ENCODE measurements around the gene ZP3.
"Not testable (repeated sequence)": the region's sequence is repeated elsewhere in the genome, so short reads cannot be mapped to it uniquely, and the experiment has no call there.

ZP3 gene

DNA sequence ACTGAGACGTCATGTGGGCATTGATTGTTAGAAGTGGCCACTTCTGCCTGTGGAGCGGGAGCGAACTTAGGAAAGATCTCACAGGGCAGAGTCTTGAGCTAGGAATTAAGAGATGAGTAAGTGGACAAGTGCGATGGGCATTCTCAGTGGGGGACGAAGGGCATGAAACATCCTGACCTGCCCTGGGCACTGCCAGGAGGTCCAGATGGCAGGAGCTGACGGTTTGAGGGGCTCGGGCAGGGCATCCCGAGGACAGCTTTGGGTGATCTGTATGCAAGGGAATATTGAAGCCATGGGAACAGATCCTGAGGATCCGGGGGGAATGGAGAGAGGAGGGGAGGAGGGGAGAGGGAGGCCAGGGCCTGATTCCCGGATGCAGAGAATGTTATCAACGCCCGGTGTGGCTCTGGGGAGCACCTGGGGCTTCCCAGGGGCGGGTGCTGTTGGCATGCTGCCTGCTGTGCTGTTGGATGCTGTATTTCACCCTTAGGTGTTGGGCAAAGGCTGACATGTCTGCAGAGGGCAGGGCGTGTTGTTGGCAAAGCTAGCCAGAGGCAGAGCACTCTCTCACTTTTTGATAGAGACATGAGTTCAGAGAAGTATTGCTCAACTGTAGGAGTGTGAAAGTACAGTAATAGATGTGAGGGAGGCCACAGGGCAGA lies 43.1 kb downstream of the ZP3 start:
- H3K4me3 ChIP-seq (ENCODE audit: low read depth, low read length); DNase-seq (ENCODE audit: low read depth): not testable (repeated sequence)

DNA sequence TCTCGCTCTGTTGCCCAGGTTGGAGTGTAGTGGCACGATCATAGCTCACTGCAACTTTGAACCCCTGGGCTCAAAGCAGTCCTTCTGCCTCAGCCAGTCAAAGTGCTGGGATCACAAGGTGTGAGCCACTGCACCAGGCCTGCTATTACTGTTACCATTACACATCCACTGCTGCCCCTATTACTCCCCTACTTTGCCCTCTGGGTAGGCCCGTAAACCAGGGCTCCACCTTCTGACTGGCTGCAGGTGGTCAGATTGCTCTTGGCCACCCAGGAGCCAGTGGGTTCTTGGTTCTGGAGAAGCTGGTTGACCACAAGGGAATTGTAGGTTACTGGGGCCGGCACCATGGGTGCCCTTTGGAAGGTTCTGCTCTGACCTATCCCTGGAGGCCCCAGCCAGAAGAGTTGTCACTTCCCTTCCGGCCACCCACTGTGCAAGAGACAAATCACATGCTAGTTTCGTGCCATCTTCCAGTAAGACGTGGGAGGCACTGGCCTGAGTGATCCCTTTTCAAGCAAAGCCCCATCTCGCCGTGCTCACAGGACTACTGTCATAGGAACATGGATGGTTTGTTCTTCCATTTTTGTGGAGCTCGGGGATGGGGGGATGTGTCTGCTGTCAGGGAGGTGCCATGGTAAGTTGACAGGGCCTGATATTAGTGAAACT lies 46.9 kb downstream of the ZP3 start:
- not testable (repeated sequence) for DNase-seq (ENCODE audit: low read depth); H3K4me3 ChIP-seq (ENCODE audit: low read depth, low read length)

DNA sequence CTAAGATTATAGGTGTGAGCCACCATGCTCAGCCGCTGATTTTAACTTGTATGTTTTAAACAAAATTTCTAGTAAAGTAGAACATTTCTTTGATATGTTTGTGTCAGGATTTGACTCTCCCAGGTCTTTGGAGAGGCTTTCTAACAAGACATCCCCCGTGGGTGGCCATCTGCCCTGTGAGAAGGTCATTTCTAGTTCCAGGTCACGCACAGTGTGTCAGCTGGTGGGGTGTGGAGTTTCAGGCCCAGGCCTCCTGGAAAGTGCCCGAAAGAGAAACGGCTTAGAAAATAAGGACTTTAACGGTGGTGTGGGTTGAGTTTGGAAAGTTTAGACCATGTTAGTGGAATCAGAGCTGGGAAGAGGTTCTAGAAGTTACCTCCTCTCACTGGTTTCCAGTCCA lies 48.3 kb downstream of the ZP3 start:
- not testable (repeated sequence) for DNase-seq (ENCODE audit: low read depth); H3K4me3 ChIP-seq (ENCODE audit: low read depth, low read length)

DNA sequence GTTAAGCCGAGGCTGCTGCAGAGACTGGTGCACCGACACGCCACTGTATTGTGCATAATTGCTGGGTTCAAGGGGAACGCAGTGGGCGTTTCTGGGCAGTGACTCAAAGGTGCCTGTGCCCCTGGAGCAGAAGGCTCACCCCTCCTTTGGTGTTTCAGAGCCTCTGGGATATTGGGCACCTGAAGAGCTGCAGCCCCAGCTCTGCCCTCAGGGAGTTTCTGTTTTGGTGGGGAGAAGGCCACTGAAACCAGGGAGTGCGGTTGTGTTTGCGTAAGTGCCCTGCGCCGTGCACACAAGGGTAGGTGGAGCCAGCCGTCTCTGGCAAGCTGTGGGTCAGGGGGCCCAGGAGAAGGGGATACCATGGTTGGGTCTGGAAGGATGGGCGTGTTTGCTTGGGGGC lies 51.5 kb downstream of the ZP3 start:
- not testable (repeated sequence) for DNase-seq (ENCODE audit: low read depth); H3K4me3 ChIP-seq (ENCODE audit: low read depth, low read length)

DNA sequence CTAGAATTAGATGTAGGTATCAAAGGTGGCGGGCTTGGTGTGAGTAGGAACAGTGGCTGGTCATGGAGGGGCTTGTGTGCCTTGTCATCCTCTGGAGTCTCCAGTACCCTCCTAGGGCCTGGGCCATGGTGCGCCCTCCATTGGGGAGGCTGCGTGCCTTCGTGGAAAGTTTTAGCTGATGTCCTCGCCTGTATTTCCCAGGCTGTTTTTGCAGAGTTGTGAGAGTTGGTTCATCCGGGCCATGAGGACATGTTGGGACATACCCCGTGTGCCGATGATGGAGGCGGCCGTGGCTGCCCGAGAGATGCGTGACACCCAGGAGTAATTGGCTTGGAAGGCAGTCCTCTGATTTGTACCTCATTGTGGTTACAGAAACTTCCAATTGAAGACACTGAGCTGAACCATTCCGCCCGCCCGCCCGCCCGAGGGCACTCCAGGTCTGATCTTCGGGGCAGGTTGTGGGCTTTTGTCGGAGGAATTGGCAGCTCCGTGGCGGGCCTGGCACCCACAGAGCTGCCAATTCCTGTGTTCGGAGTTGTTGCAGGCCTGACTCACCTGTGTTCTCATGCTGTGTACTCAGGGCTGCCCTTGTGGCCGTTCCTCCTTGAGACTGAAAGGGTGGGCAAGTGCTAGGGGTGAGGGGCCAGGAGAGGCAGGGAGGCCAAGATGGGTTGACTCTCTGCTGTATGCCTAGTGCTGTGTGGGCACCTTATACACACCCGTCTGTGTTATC lies 52.2 kb downstream of the ZP3 start:
- H3K4me3 ChIP-seq (ENCODE audit: low read depth, low read length) = not testable (repeated sequence)

DNA sequence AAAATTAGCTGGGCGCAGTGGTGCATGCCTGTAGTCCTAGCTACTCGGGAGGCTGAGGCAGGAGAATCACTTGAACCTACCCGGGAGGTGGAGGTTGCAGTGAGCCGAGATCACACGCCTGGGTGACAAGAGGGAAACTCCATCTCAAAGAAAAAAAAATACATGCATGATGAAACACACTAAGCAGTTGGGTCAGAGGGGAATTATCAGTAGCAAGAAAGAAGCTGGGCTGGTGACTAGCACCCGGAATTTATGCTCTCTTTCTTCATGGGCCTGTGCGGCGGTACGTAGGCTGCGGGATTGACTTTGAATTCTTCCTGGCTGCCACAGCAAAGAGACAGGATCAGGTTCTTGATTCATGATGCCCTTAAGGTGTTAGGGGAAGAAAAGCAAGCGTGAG lies 54.9 kb downstream of the ZP3 start:
- not testable (repeated sequence) for DNase-seq (ENCODE audit: low read depth); H3K4me3 ChIP-seq (ENCODE audit: low read depth, low read length)

More for the DNA sequence above, 52.2 kb downstream of the ZP3 start:
- not testable (repeated sequence) for DNase-seq (ENCODE audit: low read depth)

DNA sequence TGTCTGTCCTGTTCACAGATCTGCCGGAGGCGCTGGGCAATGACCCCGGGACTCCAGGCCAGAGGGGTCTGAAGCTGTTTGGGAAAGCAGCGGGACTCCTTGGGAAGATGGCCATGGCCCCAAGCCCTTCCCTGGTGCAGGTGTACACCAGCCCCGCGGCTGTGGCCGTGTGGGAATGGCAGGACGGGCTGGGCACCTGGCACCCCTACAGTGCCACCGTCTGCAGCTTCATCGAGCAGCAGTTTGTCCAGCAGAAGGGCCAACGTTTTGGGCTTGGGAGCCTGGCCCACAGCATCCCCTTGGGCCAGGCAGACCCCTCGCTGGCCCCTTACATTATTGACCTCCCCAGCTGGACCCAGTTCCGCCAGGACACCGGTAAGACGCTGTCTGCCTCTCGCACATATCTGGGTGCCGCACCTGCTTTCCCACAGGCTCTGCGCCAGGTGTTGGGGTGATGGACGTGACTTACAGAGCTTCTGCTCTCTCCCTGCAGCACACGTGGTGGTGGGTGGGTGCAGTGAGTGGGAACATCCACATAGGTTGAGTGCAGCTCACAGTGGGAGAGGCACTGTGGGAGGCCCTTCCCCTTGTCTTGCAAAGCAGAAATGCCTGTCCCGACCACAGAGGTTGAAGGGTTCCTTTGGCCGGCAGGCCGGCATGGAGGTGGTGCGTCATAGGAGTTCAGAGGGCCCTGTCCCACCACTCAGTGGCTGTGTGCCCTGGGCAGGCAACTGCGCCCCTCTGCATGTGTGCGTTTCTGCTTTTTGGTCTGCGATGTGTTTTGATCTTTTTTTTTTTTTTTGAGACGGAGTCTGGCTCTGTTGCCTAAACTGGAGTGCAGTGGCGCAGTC lies 55.9 kb downstream of the ZP3 start:
- DNase-seq (ENCODE audit: low read depth); H3K4me3 ChIP-seq (ENCODE audit: low read depth, low read length): not testable (repeated sequence)

DNA sequence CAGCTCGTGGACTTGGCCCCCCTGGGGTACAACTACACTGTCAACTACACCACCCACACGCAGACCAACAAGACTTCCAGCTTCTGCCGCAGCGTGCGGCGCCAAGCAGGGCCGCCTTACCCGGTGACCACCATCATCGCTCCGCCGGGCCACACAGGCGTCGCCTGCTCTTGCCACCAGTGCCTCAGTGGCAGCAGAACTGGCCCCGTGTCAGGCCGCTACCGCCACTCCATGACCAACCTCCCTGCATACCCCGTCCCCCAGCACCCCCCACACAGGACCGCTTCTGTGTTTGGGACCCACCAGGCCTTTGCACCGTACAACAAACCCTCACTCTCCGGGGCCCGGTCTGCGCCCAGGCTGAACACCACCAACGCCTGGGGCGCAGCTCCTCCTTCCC lies 57.9 kb downstream of the ZP3 start:
- DNase-seq (ENCODE audit: low read depth) = not testable (repeated sequence)

DNA sequence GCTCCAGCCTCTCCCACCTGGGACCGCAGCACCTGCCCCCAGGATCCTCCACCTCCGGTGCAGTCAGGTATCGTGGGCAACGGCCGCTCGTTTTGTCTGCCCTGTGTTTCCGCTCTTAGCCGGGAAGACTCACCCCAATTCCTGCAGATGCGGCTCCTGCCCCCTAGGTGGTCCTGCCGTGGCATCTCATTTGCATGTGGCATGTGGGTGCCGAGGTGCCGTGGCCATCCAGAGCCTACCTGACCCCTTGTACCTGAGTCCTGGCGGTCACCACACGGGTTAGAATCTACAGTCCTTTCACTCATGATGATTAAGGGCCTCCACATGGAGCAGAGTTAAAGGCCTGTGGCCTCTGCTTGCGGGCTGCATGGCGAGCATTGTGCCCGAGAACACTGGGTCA lies 58.3 kb downstream of the ZP3 start:
- H3K4me3 ChIP-seq (ENCODE audit: low read depth, low read length); DNase-seq (ENCODE audit: low read depth): not testable (repeated sequence)

More for the DNA sequence above, 57.9 kb downstream of the ZP3 start:
- not testable (repeated sequence) for H3K4me3 ChIP-seq (ENCODE audit: low read depth, low read length)

DNA sequence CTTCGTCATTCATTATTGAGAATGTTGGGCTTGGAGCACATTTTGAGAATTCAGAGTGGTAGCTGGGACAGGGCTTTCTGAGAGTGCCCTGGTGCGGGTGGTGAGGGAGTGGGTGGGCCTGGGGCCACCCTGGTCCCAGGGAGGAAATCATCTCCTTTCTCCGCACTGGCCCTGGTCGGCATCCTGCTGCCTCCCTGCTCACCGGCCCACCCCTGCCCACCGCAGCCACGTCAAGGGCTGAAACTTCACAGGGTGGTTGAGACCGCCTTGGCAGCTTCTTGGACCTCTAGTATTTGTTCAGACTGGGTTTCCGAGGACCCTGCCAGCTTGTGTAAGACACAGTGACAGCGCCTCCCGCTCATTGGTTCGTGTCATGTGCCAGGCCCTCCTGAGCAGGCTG lies 59.7 kb downstream of the ZP3 start:
- DNase-seq (ENCODE audit: low read depth); H3K4me3 ChIP-seq (ENCODE audit: low read depth, low read length): not testable (repeated sequence)

DNA sequence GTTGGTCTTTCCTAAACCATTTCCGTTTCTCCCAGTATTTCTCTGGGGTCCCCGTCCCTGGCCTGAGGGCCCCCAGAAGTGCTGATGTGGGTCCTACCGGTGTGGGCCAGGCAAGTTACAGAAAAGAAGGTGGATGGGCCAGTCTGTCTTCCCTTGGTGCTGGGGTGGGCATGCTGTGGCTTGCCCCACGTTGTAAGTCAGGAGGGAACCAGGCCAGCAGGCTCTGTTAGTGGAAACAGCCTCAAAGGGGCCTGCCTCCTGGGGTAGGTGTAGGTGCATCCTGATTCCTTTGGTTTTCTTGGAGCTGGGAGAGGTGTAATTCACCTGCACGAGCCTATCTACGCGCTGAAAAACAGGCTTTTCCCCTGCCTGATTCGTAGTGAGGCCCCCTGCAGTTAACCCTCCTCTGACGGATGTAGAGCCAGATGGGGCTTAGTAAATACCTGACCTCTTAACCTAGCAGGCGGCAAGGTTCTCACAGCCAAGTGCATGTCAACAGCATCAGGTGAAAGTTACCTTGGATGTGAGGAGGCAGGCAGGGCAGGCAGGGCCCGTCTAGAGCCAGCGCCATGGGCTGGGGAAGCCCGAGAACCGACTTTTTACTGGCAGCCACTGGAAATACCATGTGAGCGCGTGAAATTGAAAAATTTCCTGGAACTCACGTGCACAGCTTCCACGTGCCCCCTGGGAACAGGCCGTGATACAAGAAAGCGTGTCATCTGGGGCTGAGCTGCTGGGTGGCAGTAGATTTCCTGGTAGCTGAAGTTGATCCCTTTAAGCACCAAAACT lies 61.3 kb downstream of the ZP3 start:
- DNase-seq (ENCODE audit: low read depth); H3K4me3 ChIP-seq (ENCODE audit: low read depth, low read length): not testable (repeated sequence)

DNA sequence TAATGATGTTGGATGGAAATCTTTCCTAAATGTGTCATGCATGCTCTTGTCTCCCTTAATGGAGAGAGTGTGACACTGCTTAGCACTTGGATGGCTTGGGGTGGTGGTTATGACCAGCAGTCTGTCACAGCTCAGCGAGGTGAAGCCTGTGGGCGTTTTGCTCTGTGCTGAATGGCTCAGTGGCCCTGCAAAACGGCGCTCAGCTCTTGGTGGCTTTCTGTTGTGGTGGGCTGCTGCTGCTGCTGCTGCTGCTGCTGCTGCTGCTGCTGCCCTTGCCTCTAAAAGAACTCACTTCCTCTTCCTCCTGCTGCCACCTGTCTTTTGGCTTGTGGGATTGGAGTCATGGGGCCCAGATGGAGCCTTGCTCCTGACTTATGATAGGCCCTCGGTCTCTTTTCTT lies 61.9 kb downstream of the ZP3 start:
- DNase-seq (ENCODE audit: low read depth); H3K4me3 ChIP-seq (ENCODE audit: low read depth, low read length): not testable (repeated sequence)

DNA sequence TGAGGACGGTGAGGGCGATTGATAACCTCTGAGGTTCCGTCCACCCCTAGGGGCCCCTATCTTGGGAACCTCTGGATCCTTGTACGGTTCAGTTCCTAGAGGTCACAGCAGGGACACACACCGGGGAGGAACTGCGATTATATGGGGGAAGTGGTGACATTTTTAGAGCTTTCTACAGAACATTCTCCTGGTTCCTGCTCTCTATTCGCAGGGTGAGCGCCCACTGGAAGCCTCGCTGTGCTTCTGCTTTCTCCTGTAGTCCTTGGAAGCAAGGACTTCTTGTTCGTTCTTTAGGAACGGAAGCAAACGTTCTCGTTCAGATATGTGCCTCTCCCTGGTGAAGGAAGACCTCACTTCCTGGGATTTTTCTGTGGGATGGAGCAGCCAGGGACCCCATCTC lies 63.2 kb downstream of the ZP3 start:
- not testable (repeated sequence) for H3K4me3 ChIP-seq (ENCODE audit: low read depth, low read length)

More for the DNA sequence above, 63.2 kb downstream of the ZP3 start:
- not testable (repeated sequence) for DNase-seq (ENCODE audit: low read depth)
